Measurements from ENCODE around the gene CD247. TPM values are rescaled to one million over a fixed set of nuclear protein-coding genes. Genes with fewer than 3 reads are reported as not detected.

Gene CD247
- total and polyA plus RNA-seq, 10 donors = 15.8 to 67.1 (median 33.1) TPM

- 81 to 97% (median 85%) methylated on average over 6 of the region's 6 CpGs for WGBS, 5 donors
- no peaks in the 10 kb centered on the region for H3K36me3 ChIP-seq
- H3K4me3 ChIP-seq = no peak overlapping the region
- H3K4me1 ChIP-seq = no peaks in the 10 kb centered on the region
- intact Hi-C loops (cut with DNase I; ENCODE audit: low total_unique reads) = loop anchor here (5.0 kb wide), 3 partner anchors 131 to 466 kb away; no protein-coding TSS in a partner anchor
- H3K27me3 ChIP-seq (replicated peaks in 1 of 7) = no peaks in the 10 kb centered on the region
- TF ChIP-seq POLR2AphosphoS5 (IDR thresholded peaks at IDR 0.05) = no peak
- TF ChIP-seq CTCF (IDR thresholded peaks at IDR 0.05 in 8 of 11, conservative IDR thresholded peaks at IDR 0.05 in 3 of 11) = no peak
- no peak for TF ChIP-seq POLR2A (IDR thresholded peaks at IDR 0.05)
- no peaks in the 10 kb centered on the region for H3K9me3 ChIP-seq
- DNase-seq = no peak
- H3K27ac ChIP-seq = no peak overlapping the region
These were observed 14.9 kb upstream of the CD247 start for GRCh38 chr1:167532964-167533824.

GRCh38 chr1:167532375-167532774, 14.0 kb upstream of the CD247 start:
- no peaks in the 10 kb centered on the region for H3K9me3 ChIP-seq
- TF ChIP-seq POLR2A (IDR thresholded peaks at IDR 0.05) (no peak), POLR2AphosphoS5 (IDR thresholded peaks at IDR 0.05) (no peak), CTCF (IDR thresholded peaks at IDR 0.05 in 8 of 11, conservative IDR thresholded peaks at IDR 0.05 in 3 of 11) (no peak)
- DNase-seq = no peak
- H3K4me1 ChIP-seq = no peaks in the 10 kb centered on the region
- H3K27me3 ChIP-seq (replicated peaks in 1 of 7) = no peaks in the 10 kb centered on the region
- intact Hi-C loops (cut with DNase I; ENCODE audit: low total_unique reads) = loop anchor here (5.0 kb wide), 3 partner anchors 130 to 465 kb away; no protein-coding TSS in a partner anchor
- no peak overlapping the region for H3K27ac ChIP-seq
- H3K4me3 ChIP-seq = no peak overlapping the region
- no peaks in the 10 kb centered on the region for H3K36me3 ChIP-seq

- Histone ChIP-seq H3K4me3 (no peak overlapping the region), H3K36me3 (no peaks in the 10 kb centered on the region), H3K27ac (no peak overlapping the region), H3K4me1 (no peaks in the 10 kb centered on the region), H3K9me3 (no peaks in the 10 kb centered on the region), H3K27me3 (replicated peaks in 1 of 7) (no peaks in the 10 kb centered on the region)
- TF ChIP-seq POLR2AphosphoS5 (IDR thresholded peaks at IDR 0.05) (no peak), CTCF (IDR thresholded peaks at IDR 0.05 in 8 of 11, conservative IDR thresholded peaks at IDR 0.05 in 3 of 11) (no peak), POLR2A (IDR thresholded peaks at IDR 0.05) (no peak)
- intact Hi-C loops (cut with DNase I; ENCODE audit: low total_unique reads) = loop anchor here (5.0 kb wide), 3 partner anchors 128 to 463 kb away; no protein-coding TSS in a partner anchor
- WGBS, 5 donors = 83 to 91% (median 89%) methylated on average over 8 of the region's 8 CpGs
- DNase-seq = no peak
These were observed 11.6 kb upstream of the CD247 start for GRCh38 chr1:167529829-167530474.
